Measurements from ENCODE around the gene HOXA9.

Gene HOXA9

GRCh38 chr7:27200761-27201579 is 35.6 kb upstream of the HOXA9 start:
- DNase-seq = no peak

DNA sequence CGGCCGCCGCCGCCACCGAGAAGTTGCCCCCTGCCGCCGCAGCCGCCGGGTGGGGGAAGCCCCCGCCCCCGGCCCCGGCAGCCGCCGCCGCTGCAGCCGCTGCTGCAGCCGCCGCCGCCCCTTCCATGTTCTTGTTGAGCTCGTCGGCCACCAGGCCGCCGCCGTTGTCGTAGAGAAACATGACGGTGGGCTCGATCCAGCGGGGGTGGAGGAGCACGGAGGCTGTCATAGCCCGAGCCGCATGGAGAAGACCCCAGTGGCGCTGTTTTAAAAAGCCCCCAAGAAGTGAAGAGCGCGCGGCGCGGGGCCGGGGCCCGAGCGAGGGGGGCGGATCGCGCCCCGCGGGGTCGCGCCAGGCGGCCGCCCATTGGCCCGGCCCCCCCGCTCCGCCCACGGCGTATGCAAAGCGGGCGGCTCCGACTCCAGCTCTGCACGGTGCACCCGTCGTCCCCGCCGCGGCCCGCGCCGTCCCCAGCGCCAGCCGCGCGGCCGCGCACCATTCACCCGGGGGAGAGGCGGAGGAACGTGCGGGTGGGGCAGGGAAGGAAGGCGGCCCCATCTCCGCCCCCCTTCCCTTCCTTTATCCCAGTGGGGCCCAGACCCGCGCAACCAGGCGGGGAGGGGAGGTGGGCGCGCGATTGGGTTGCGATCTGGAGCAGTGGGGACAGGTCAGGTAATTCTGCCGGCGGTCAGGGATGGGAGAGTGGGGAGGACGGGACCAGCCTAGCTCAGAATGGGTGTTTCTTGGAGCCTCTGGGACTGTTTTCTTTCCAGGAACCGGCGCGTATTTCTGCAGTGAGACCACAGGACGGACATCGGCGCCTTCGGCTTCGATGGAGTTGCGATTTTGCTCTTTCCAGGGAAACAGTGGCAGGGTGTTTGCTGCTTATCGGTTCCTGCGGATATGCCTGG is 34.8 kb upstream of the HOXA9 start, which contains the start of gene HOXA13:
Gene HOXA13, minus strand, starts transcription at position 243 of the 912 bp plus-strand sequence. Its CDS starts 14 bp downstream, at position 229.
- DNase-seq = no peak

- DNase-seq = no peak
Measured at GRCh38 chr7:27198871-27199801, 33.8 kb upstream of the HOXA9 start.

DNA sequence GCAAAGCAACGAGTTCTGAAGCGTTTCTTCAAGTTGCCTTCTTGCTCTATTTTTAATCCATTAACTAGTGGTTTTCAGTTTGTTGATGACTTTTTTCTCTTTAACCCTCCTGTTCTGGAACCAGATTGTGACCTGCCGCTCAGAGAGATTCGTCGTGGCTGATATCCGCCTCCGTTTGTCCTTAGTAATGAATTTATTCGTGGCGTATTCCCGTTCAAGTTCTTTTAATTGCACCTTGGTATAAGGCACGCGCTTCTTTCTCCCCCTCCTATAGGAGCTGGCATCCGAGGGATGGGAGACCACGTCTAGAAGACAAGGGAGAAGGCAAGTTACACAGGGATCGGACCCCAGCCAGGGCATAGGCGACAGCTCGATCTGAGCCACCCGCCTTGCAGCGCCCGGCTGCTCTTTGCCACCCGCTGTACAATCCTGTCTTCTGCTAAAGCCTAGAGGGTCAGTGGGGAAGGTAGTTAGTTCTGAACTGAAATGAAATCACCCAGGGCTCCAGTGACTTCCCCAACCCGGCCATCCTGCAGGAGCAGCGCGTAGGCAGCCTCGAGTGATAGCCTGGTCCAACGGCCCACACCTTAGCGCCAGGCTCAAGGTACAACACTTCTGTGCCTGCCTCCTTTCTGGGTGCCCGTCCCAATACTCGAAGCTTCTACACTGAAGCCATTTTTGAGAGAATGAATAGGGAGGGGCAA is 33.0 kb upstream of the HOXA9 start:
- no peak for DNase-seq

- DNase-seq = no peak
Measured at GRCh38 chr7:27197137-27198042, 32.1 kb upstream of the HOXA9 start.

DNA sequence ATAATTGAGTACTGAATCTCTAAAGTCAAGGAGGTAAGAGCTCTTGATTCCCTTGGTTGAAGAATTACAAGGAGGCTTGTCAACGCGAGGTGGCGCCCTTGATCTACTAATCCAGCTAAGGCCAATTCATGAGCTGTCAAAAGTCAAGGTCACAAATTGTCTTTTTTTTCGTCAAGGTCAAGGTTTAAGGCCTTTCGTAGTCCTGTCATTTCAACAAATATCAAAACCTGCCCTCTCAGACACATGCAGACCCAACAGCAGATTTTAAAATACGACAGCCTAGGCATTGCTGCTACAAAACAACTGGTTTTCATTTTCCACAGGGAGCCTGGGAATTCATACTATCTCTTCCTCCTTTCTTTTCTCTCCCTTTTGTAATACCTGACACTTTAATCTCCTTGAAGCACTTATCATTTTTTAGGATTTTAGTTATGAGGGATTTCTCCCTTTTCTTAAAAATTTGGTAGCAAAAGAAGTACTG is 31.0 kb upstream of the HOXA9 start:
- DNase-seq = peak; percentile 93

- DNase-seq = no peak
Measured at GRCh38 chr7:27194686-27195379, 29.5 kb upstream of the HOXA9 start.

- no peak for DNase-seq
Measured at GRCh38 chr7:27194002-27194352, 28.6 kb upstream of the HOXA9 start.

- peak; percentile 30 for DNase-seq
Measured at GRCh38 chr7:27193335-27194001, 28.1 kb upstream of the HOXA9 start.

- peak; percentile 68 for DNase-seq
Measured at GRCh38 chr7:27192546-27193334, 27.4 kb upstream of the HOXA9 start.

- DNase-seq = peak; percentile 61
Measured at GRCh38 chr7:27191833-27192545, 26.7 kb upstream of the HOXA9 start.

- DNase-seq = peak; percentile 57
Measured at GRCh38 chr7:27191161-27191731, 25.9 kb upstream of the HOXA9 start.

DNA sequence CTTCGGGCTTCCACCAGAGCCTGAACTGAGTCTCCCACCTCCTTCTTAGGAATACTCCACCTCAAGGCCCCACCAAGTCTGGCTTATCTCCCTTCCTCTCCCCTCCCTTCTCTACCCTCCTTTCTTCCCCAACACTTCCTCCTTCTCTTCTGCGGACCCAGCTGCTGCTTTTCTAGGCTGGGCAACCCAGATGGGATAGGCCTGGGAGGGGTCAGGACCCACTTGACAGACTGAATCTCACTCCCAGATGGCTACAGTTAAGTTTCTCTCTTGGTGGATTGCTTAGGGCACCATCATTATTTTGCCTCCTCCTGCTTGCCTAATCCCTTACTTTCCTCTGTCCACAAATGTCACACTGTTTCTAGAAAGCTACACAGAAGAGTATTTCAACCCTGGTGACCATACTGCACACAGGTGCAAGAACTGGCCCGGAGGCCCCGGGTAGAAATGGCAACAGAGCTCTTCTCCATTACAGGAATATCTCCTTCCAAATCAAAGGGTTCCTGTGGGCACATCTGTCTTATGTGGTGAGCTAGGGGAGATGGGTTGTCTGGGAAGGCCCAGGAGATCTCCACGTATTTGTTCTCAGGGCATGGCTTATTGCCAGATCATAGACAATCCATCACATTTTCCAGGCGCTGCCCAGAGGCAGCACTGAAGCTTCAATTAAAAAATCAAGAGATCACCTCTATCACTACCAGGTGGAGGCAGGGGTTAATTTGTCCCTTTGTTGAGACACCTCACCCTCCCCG is 24.8 kb upstream of the HOXA9 start:
- peak; percentile 47 for DNase-seq

- DNase-seq = peak; percentile 60
Measured at GRCh38 chr7:27189295-27189996, 24.1 kb upstream of the HOXA9 start.

GRCh38 chr7:27188386-27189294 is 23.3 kb upstream of the HOXA9 start:
- peak; percentile 69 for DNase-seq

Measured in activated effector memory CD4-positive, alpha-beta T cell treated with anti-CD3 and anti-CD28 coated beads, Interleukin-2, amount 50 U/mL, for 16 hours (primary cell).